HepG2 (cell line): ENCODE results near the gene OR13C8.
"Not testable (repeated sequence)": the region's sequence is repeated elsewhere in the genome, so short reads cannot be mapped to it uniquely, and the experiment has no call there.

ENCODE experiments used
- RBM39 ChIP-seq: fragments of 200-400 bp; formaldehyde crosslinking; IDR thresholded peaks from one replicate; pipeline ENCODE4 v1.6.1; 2018; ENCODE audit warnings: antibody characterized with exemption, mild to moderate bottlenecking, low read depth, low read length; ENCODE audit not compliant: poor library complexity, severe bottlenecking
- SUZ12 ChIP-seq: fragments of 150-350 bp; IDR thresholded peaks from 2 replicates; pipeline ENCODE4 v1.6.1; 2014; ENCODE audit warnings: low read depth, low read length
- ZBTB26 ChIP-seq: IDR thresholded peaks from 2 replicates; pipeline ENCODE4 v1.6.1; 2016; ENCODE audit warnings: missing compliant biosample characterization, missing genetic modification reagents, borderline replicate concordance
- TF ChIP-seq, protein P1 (sequence below): sonication (generic); formaldehyde crosslinking; IDR thresholded peaks from 2 replicates; pipeline ENCODE4 v1.5.0; 2020; ENCODE audit warnings: mild to moderate bottlenecking, missing genetic modification reagents

GRCh38 chr9:104598749-104599148, 29.8 kb downstream of the OR13C8 start:
- TF ChIP-seq RBM39; ZBTB26 (CRISPR knock-in tag); SUZ12: not testable (repeated sequence)
- TF ChIP-seq, protein P1, sequence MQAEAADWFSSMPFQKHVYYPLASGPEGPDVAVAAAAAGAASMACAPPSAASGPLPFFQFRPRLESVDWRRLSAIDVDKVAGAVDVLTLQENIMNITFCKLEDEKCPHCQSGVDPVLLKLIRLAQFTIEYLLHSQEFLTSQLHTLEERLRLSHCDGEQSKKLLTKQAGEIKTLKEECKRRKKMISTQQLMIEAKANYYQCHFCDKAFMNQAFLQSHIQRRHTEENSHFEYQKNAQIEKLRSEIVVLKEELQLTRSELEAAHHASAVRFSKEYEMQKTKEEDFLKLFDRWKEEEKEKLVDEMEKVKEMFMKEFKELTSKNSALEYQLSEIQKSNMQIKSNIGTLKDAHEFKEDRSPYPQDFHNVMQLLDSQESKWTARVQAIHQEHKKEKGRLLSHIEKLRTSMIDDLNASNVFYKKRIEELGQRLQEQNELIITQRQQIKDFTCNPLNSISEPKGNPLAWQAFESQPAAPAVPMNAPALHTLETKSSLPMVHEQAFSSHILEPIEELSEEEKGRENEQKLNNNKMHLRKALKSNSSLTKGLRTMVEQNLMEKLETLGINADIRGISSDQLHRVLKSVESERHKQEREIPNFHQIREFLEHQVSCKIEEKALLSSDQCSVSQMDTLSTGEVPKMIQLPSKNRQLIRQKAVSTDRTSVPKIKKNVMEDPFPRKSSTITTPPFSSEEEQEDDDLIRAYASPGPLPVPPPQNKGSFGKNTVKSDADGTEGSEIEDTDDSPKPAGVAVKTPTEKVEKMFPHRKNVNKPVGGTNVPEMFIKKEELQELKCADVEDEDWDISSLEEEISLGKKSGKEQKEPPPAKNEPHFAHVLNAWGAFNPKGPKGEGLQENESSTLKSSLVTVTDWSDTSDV (CRISPR knock-in tag) = not testable (repeated sequence)
